BLaER1 (cell line): ENCODE results near the gene RNF169.

Source experiments
- H3K27ac ChIP-seq: shearing (Covaris generic); formaldehyde crosslinking; 2 replicates; pipeline ENCODE4 v1.8.1; 2022
- H3K27me3 ChIP-seq: shearing (Covaris generic); formaldehyde crosslinking; 2 replicates; pipeline ENCODE4 v1.8.1; 2022
- H3K36me3 ChIP-seq: shearing (Covaris generic); formaldehyde crosslinking; 2 replicates; pipeline ENCODE4 v1.8.1; 2022
- H3K4me1 ChIP-seq: shearing (Covaris generic); formaldehyde crosslinking; 2 replicates; pipeline ENCODE4 v1.8.1; 2022
- H3K4me2 ChIP-seq: shearing (Covaris generic); formaldehyde crosslinking; 2 replicates; pipeline ENCODE4 v1.8.1; 2022
- H3K4me3 ChIP-seq: shearing (Covaris generic); formaldehyde crosslinking; 2 replicates; pipeline ENCODE4 v1.8.1; 2022
- H3K9ac ChIP-seq: shearing (Covaris generic); formaldehyde crosslinking; 2 replicates; pipeline ENCODE4 v1.8.1; 2022
- H3K9me3 ChIP-seq: shearing (Covaris generic); formaldehyde crosslinking; 2 replicates; pipeline ENCODE4 v1.8.1; 2022
- H4K20me1 ChIP-seq: shearing (Covaris generic); formaldehyde crosslinking; 2 replicates; pipeline ENCODE4 v1.8.1; 2022
- Cebpa-rat ChIP-seq: shearing (Covaris generic); IDR thresholded peaks from 2 replicates; pipeline ENCODE4 v1.8.1; 2022

Gene RNF169

GRCh38 chr11:74710281-74710938 lies 38.2 kb upstream of the RNF169 start:
- no peak overlapping the region for H3K9ac ChIP-seq
- H4K20me1 ChIP-seq: no peaks in the 10 kb centered on the region
- no peak overlapping the region for H3K4me2 ChIP-seq
- H3K36me3 ChIP-seq: no peaks in the 10 kb centered on the region
- H3K27ac ChIP-seq: no peak overlapping the region
- TF ChIP-seq Cebpa-rat: no peak
- no peaks in the 10 kb centered on the region for H3K27me3 ChIP-seq
- no peaks in the 10 kb centered on the region for H3K9me3 ChIP-seq
- no peak overlapping the region for H3K4me3 ChIP-seq
- no peaks in the 10 kb centered on the region for H3K4me1 ChIP-seq

GRCh38 chr11:74713686-74714085 lies 35.0 kb upstream of the RNF169 start:
- no peaks in the 10 kb centered on the region for H3K27me3 ChIP-seq
- H3K36me3 ChIP-seq: no peaks in the 10 kb centered on the region
- no peak overlapping the region for H3K4me3 ChIP-seq
- no peak for TF ChIP-seq Cebpa-rat
- no peak overlapping the region for H3K27ac ChIP-seq
- no peak overlapping the region for H3K4me2 ChIP-seq
- no peaks in the 10 kb centered on the region for H3K4me1 ChIP-seq
- H4K20me1 ChIP-seq: no peaks in the 10 kb centered on the region
- H3K9me3 ChIP-seq: no peaks in the 10 kb centered on the region
- no peak overlapping the region for H3K9ac ChIP-seq

GRCh38 chr11:74714904-74715303 lies 33.7 kb upstream of the RNF169 start:
- Histone ChIP-seq H3K4me3 (no peak overlapping the region), H4K20me1 (no peaks in the 10 kb centered on the region), H3K4me1 (no peaks in the 10 kb centered on the region), H3K27ac (no peak overlapping the region), H3K9ac (no peak overlapping the region), H3K27me3 (no peaks in the 10 kb centered on the region), H3K4me2 (no peak overlapping the region), H3K9me3 (no peaks in the 10 kb centered on the region), H3K36me3 (no peaks in the 10 kb centered on the region)
- no peak for TF ChIP-seq Cebpa-rat

- Histone ChIP-seq H3K27me3 (no peaks in the 10 kb centered on the region), H3K4me1 (no peaks in the 10 kb centered on the region), H4K20me1 (no peaks in the 10 kb centered on the region), H3K36me3 (no peaks in the 10 kb centered on the region), H3K9ac (no peak overlapping the region), H3K9me3 (no peaks in the 10 kb centered on the region), H3K4me3 (no peak overlapping the region), H3K27ac (no peak overlapping the region), H3K4me2 (no peak overlapping the region)
- TF ChIP-seq Cebpa-rat: no peak
Observed at GRCh38 chr11:74717221-74717969, 31.3 kb upstream of the RNF169 start.

GRCh38 chr11:74719011-74719410 lies 29.6 kb upstream of the RNF169 start:
- Histone ChIP-seq H3K4me3 (no peak overlapping the region), H3K9ac (no peak overlapping the region), H3K36me3 (no peaks in the 10 kb centered on the region), H3K4me1 (no peaks in the 10 kb centered on the region), H3K27ac (no peak overlapping the region), H4K20me1 (no peaks in the 10 kb centered on the region), H3K9me3 (no peaks in the 10 kb centered on the region), H3K4me2 (no peak overlapping the region), H3K27me3 (no peaks in the 10 kb centered on the region)
- no peak for TF ChIP-seq Cebpa-rat

- Histone ChIP-seq H3K4me3 (no peak overlapping the region), H3K9ac (no peak overlapping the region), H4K20me1 (no peaks in the 10 kb centered on the region), H3K27ac (no peak overlapping the region), H3K4me2 (no peak overlapping the region), H3K4me1 (no peaks in the 10 kb centered on the region), H3K27me3 (no peaks in the 10 kb centered on the region), H3K36me3 (no peaks in the 10 kb centered on the region), H3K9me3 (no peaks in the 10 kb centered on the region)
- no peak for TF ChIP-seq Cebpa-rat
Observed at GRCh38 chr11:74720596-74721478, 27.8 kb upstream of the RNF169 start.

GRCh38 chr11:74721479-74721835 lies 27.2 kb upstream of the RNF169 start:
- no peak overlapping the region for H3K4me3 ChIP-seq
- no peak overlapping the region for H3K9ac ChIP-seq
- no peak overlapping the region for H3K27ac ChIP-seq
- no peaks in the 10 kb centered on the region for H4K20me1 ChIP-seq
- TF ChIP-seq Cebpa-rat: no peak
- no peaks in the 10 kb centered on the region for H3K27me3 ChIP-seq
- H3K9me3 ChIP-seq: no peaks in the 10 kb centered on the region
- no peaks in the 10 kb centered on the region for H3K4me1 ChIP-seq
- no peak overlapping the region for H3K4me2 ChIP-seq
- H3K36me3 ChIP-seq: no peaks in the 10 kb centered on the region

- Histone ChIP-seq H3K27me3 (peaks cover 3% of the 10 kb centered on the region; the same call in 1 of the 2 replicates), H3K4me3 (no peak overlapping the region), H4K20me1 (no peaks in the 10 kb centered on the region), H3K27ac (no peak overlapping the region), H3K9ac (no peak overlapping the region), H3K4me2 (no peak overlapping the region), H3K9me3 (no peaks in the 10 kb centered on the region), H3K4me1 (no peaks in the 10 kb centered on the region), H3K36me3 (no peaks in the 10 kb centered on the region)
- TF ChIP-seq Cebpa-rat: no peak
Observed at GRCh38 chr11:74723511-74723910, 25.1 kb upstream of the RNF169 start.

- Histone ChIP-seq H3K36me3 (no peaks in the 10 kb centered on the region), H3K27me3 (peaks cover 25% of the 10 kb centered on the region), H3K4me3 (no peak overlapping the region), H3K9ac (no peak overlapping the region), H4K20me1 (no peaks in the 10 kb centered on the region; the same call in 1 of the 2 replicates), H3K9me3 (peaks cover 2% of the 10 kb centered on the region; the same call in 1 of the 2 replicates), H3K4me2 (no peak overlapping the region), H3K27ac (no peak overlapping the region), H3K4me1 (no peaks in the 10 kb centered on the region)
- TF ChIP-seq Cebpa-rat: no peak
Observed at GRCh38 chr11:74725701-74726100, 22.9 kb upstream of the RNF169 start.
